ENCODE results near the gene DOCK8. TPM values are rescaled to one million over a fixed set of nuclear protein-coding genes. Genes with fewer than 3 reads are reported as not detected.
A peak's percentile ranks its signal among the peaks of the same experiment; 100 is the strongest.

The DOCK8 gene
- total RNA-seq, 1 donor from 2014 or later, result 65.8 TPM

DNA sequence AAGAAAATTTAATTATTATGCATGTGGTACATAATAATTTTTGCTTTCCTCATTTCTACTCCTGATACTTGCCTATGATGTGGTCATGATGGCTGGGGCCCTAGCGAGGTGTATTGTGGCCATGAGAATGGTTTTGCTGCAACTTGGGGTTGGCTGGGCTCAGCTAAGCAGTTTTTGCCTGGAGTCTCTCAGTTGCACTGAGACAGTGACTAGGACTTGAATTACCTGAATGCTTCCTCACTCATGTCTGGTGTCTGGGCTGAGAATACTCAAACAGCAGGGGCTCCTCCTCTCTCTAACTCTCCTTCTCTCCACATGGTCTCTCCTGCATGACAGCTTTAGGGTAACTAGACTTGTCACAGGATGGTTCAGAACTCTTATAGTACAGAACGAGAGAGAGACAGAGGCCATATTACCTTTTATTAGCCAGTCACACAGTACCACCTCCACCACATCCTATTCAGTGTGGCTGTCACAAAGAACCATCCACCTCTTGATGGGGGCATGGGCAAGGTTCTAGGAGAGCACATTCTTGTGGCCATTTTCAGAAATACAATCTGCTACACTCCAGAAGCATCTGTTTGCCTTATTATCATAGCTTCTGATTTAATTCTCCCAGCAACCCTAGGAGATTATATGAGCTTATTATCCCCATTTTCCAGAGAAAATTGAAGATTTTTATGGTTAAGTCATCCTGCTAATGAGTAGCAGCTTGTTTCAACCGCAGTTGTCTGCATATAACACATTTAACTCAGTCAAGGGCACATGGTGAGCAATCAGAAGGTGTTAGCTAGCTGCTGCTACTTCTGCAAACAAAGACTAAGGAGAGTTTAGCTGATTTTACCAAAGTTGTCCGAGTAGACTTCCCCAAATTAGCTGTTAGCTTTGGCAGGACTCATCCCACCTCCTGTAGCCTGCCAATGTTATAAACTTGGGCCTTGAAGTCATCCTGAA lies 245.1 kb downstream of the DOCK8 start:
- no peak for DNase-seq (ENCODE audit: low spot score)

- DNase-seq (ENCODE audit: low spot score), result no peak
Observed at GRCh38 chr9:462121-462520, 247.5 kb downstream of the DOCK8 start.

DNA sequence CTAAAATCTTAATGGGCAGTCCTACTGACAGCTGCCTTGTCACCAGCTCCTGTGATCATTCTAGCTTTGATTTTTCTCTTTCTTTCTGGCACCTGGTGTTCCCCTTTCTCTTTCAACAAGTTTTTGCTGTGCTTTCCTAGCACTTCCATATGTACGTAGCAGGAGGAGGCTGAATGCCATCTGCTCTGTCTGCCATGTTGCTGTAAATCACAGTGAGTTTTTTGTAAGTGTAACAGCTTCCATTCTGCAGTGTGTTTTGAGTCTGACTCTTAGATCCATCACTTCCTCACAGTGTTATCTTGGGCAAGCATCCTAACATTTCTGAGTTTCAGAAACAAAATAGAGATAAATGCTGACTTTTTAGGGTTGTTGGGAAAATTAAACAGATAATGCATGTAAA lies 247.9 kb downstream of the DOCK8 start:
- no peak for DNase-seq (ENCODE audit: low spot score)

DNA sequence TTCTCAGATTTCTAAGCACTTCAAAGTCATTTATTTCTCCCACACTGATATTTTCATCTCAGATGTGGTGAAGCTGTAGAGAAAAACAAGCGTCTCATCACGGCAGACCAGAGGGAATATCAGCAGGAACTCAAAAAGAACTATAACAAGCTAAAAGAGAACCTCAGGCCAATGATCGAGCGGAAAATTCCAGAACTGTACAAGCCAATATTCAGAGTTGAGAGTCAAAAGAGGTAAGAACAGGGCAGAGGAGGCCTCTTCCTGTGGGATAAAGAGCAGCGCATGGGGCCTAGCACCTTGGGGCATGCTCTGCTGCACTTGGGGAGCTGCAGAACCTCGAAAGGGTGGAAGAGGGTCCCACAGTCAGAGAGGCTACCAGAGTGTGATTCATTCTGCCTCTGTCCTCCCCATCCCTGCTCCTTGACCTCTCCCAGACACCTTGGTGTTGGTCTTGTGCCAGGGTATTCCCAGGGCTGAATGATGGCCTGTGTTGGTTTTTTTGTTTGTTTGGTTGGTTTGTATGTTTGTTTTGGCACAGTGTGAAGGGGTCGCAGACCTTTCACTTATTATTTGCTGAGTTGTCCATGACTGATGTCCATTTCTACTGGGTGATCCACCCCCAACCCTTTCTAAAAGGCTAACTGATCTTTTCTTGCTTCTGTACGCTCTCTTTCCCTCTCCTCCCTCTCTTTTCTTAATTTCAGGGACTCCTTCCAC lies 248.9 kb downstream of the DOCK8 start:
- DNase-seq (ENCODE audit: low spot score), result no peak

DNA sequence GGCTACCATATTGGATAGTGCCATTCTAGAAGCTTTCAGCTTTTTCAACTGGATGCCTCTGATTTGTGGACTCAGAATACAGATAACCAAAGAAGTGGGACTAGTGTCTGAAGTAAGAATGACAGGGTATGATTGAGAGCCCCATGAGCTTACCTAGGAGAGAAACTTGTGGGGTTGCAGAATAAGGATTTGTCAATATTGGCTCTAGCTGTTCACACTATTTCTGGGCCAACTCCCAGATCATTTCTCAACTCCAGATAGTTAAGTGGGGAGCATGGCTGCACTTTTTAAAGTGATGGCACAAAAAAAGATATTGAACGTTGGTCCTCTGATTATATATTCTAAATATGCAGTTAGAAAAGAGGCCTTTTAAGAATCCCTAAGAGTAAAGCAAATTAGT lies 252.1 kb downstream of the DOCK8 start:
- DNase-seq (ENCODE audit: low spot score), result no peak

DNA sequence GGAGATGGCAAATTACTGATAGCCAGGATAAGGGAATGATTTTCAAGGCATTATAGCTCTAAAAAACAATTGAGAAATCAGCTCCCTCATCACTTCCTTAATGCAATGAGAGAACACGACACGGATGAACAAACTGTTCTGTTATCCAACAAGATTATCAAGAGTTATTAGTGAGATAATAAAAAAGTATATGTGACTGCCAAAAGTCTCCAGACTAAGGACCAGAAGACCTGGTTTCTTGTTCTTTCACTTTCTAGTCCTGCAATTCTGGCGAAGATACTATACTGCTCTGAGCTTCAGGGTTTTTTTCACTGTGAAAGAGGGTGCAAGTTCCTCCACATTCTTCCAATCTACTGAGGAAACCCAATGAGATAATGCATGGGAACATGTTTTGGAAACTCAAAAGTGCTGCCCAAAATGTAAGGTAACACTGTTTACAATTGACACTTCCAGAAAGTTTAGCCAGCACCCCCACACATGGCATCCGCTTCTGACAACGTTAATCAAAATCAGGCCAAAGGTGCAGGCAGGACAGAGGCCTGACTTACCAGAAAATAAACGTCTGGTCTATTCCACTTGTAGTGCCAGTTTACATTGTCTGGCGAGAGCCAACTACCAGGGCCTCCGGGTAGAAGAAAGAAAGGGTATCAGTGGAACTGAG lies 254.2 kb downstream of the DOCK8 start:
- DNase-seq (ENCODE audit: low spot score), result no peak

GRCh38 chr9:469672-470551 lies 255.2 kb downstream of the DOCK8 start:
- DNase-seq (ENCODE audit: low spot score), result peak; percentile 85

DNA sequence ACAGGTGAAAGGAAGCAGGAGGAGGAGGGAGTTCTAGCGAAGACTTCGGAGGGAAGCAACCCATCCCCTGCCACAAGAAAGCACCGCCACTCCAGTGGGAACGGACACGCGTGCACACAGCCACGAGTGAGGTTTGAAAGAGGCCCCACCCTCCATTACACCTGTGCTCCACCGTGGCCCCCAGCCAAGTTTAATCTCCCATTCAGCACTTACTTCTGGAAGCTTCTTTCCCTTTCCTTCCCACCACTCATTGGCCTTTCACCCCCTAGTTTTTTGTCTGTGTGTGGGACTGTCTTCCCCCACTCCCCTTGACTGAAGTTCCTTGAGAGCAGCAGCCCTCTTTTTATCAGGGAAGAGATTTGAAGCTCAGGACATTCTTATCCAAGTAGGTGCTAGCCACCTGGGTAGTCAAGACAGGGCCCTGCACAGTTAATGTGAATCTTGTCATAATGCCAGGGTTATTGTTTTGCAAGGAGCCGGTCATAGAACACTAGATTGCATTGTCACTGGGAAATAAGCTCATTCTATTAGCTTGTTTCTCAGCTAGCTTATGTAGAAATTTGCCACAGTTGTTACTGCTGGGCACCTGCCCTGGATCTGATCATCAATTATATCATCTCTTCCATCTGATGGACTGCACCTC lies 256.0 kb downstream of the DOCK8 start:
- DNase-seq (ENCODE audit: low spot score), result peak; percentile 56

DNA sequence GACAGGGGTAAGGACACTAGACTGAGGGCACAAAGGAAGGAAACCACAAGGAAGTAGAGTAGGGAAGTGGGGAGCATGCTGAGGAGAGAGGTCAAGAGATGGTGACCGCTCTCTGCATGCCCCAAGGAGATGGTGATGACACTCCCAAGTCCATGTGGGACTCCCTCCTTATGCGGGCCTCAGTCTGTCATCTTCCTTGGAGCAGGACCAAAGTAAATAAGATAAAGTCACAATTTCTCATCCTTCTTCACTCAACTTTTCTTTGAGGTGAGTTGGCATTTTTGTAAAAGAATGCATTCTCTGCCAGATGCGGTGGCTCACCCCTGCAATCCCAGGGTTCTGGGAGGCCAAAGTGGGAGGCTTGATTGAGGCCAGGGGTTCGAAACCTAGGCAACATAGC lies 256.7 kb downstream of the DOCK8 start:
- no peak for DNase-seq (ENCODE audit: low spot score)

DNA sequence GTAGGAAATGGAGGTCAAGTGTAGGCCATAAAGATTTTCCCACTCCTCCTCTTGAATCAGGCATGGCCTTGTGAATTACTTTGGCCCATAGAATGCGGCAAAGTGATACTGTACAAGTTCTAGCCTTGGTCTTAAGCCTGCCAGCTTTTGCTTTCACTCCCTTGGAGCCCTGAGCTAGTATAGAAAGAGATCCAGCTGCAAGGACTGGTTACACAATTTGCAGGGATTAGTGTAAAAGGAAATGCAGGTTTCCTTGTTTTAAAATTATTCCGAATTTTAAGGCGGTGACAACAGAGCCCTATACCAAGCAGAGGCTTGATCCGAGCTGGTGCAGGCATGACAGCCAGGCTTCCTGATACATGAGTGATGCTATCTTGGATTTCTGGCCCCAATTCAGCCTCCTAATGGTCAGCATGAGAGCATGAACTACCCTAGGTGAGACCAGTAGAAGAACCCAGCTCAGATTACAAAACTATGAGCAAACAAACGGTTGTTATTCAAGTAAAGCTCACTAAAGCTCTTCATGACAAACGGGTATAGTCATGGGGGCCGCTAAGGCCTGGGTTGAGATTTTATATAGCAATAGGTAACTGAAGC lies 257.9 kb downstream of the DOCK8 start:
- DNase-seq (ENCODE audit: low spot score), result peak; percentile 49

GRCh38 chr9:477193-477592 lies 262.5 kb downstream of the DOCK8 start:
- DNase-seq (ENCODE audit: low spot score), result no peak

- DNase-seq (ENCODE audit: low spot score), result no peak
Observed at GRCh38 chr9:479304-479970, 264.8 kb downstream of the DOCK8 start.

- no peak for DNase-seq (ENCODE audit: low spot score)
Observed at GRCh38 chr9:479971-480350, 265.3 kb downstream of the DOCK8 start.

DNA sequence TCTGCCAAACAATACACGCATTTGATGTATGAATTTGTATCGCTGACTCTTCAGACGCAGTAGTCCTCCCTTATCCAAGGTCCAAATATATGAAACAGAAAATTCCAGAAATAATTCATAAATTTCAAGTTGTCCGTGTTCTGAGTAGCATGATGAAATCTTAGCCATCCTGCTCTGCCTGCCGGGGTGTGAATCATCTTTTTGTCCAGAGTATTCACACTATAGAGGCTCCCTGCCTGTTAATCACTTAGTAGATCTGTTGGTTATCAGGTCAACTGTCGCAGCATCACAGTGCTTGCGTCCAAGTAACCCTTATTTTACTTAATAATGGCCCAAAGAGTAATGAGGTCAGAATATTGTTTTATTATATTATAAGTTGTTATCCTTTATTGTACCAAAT lies 268.1 kb downstream of the DOCK8 start:
- DNase-seq (ENCODE audit: low spot score), result no peak

DNA sequence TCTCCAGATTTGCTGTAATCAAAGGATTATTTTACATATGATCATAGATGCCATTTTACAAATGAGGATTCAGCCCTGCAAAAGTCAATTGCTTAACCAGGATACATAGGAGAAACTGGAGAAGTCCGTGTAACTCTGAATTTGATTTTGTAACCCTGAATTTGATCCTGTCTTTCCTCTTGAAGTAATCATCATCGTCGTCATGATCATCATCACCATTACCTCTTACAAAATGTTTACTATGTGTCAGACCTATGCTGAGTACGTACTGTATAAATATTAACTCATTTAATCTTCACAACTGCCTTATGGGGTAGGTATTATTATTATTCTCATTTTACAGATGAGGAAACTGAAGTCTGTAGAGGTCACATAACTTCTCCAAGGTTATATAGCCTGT lies 271.5 kb downstream of the DOCK8 start:
- DNase-seq (ENCODE audit: low spot score), result no peak

- no peak for DNase-seq (ENCODE audit: low spot score)
Observed at GRCh38 chr9:487429-487828, 272.8 kb downstream of the DOCK8 start.

GRCh38 chr9:488448-488847 lies 273.8 kb downstream of the DOCK8 start:
- DNase-seq (ENCODE audit: low spot score), result no peak

DNA sequence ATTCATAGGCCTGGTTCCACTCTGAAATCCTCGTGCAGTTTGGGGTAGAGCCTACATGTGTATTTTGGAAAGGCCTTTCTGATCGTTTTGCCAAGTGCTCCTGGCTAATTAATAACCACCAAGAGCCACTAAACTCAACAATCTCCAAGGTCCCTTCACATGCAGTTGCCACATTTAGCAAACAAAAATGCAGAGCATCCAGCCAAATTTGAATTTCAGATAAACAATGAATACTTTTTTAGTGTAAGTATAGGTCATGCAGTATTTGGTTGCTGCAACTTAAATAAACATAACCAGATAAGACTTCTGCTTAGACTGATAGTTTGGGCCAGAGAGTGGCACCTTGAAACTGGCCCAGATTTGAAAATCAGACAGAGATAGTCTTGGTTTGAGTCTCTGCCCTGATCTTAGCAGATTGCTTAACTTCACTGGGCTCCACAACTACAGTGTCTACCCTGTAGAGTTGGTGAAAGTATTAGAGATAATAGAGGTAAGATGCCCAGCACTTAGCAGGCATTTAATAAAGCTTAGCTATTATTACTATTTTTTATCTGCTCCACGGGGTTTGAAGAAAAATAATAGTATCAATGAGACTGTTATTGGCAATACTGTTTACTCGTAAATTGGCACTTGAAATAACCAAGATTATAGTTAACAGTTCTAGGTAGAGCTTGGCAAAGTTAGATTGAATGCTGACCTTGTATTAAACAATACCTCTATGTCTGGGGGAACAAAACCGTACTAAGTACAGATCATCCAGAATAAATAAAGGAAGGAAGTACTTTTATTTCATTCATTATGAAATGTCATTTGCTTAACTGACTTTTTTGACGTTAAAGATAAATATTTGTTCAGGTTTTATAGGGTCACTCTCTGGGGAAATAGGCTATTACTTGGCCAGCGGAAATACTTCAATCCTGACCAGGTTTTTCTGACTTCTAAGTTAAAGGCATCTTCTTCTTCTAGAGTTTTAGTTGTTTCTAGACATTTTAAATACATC lies 274.8 kb downstream of the DOCK8 start:
- no peak for DNase-seq (ENCODE audit: low spot score)

DNA sequence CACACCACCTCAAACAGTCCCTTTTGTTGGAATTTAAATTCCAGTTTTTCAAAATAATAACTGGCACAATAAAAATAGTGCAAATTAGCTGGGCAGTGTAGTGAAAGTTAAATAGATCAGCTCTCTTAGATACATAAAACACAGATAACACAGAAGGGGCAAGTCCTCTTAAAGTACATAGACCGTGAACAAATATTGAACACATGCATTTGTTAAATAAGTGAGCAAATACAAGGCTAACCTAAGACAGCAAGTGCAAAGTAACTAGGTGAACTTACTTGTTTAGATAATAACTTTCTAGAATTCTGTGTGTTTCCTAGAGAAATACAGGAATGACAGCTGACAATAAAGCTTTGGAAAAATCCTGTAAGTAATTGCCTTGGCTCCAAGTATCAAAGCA lies 280.1 kb downstream of the DOCK8 start:
- DNase-seq (ENCODE audit: low spot score), result no peak
